ENCODE measurements around the gene BABAM2.
A peak's percentile ranks its signal among the peaks of the same experiment; 100 is the strongest.
"Not testable (repeated sequence)": the region's sequence is repeated elsewhere in the genome, so short reads cannot be mapped to it uniquely, and the experiment has no call there.

Gene BABAM2

DNA sequence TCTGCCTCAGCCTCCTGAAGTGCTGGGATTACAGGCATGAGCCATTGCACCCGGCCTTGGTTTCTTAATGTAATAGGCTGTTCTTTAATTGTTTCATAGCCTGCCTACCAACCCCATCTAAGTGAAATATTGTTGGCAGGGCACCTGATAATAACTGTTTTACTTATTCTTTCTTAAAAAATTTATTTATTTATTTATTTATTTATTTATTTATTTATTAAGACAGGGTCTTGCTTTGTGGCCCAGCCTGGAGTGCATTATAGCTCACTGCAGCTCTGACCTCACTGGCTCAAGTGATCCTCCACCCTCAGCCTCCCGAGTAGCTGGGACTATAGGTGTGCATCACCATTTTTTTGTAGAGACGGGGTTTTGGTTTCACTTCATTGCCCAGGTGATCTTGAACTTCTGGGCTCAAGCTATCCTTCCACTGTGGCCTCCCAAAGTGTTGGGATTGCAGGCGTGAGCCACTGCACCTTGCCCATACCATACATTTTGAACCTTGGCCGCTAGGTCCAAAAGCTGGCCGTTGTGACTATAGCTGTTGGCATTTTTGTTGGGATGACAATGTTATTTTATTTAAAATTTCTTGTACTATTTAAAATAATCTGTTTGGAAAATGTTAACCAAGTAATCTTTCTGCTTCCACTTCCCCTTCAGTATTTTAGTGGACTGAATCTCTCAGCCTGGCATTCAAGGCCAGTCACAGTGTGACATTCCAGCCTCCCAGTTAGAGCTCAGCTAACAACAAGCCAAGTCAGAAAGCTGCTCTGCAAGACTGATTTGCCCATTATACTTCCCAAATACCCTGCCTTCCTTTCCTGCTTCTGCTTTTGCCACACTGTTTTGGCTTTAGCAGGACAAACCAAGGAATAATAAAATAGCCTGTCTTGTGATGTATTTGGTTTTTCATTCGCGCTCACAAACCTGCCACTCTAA, 52.4 kb downstream of the BABAM2 start:
- no peak for DNase-seq (ENCODE audit: low read depth, low spot score)

DNA sequence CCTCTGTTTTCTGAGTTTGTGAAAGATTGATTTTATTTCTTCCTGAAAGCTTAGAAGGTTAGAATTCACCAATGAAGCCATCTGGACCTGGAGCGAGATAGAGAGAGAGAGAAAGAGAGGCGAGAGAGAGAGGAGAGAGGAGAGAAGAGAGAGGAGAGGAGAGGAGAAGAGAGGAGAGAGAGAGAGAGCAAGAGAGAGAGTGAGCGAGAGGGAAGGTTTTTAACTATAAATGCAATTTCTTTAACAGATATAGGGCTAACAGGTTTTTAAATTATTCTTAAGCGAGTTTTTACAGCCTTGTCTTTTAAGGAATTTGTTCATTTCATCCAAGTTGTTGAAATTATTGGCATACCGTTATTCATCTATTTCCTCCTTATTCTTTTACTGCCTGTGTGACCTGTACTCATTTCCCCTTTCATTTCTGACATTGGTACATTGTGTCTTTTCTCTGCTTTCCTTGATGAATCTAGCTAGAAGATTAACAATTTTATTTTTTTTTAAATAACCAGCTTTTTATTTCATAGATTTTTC, 56.1 kb downstream of the BABAM2 start:
- no peak for DNase-seq (ENCODE audit: low read depth, low spot score)

DNA sequence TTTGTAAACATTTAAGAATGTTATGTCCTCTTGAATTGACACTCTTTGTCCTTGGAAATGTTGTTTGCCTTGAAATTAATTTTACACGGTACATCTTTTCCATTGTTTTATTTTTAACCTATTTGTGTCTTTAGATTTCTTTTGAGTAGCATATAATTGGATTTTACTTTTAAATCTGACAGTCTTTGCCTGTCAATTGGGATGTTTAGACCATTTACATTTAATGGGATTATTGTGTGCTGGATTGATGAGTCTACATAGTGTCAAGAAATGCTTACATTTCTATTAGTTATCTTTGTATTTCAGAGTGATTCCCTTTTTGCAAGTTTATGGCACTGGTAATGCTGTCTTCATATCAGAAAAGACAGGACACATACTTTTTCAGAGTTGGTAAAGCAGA, 61.5 kb downstream of the BABAM2 start:
- DNase-seq (ENCODE audit: low read depth, low spot score) = no peak

DNA sequence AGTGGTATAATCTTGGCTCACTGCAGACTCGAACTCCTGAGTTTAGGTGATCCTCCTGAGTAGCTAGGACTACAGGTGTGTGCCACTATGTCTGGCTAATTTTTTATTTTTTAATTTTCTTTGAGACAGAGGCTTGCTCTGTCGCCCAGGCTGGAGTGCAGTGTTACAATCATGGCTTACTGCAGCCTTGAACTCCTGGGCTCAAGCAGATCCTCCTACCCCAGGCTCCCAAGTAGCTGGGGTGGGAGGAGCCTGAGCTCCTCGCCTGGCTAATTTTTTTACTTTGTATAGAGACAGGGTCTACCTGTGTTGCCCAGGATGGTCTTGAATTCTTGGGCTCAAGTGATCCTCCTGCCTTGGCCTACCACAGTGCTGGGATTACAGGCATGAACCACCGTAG, 62.5 kb downstream of the BABAM2 start:
- DNase-seq (ENCODE audit: low read depth, low spot score) = no peak

DNA sequence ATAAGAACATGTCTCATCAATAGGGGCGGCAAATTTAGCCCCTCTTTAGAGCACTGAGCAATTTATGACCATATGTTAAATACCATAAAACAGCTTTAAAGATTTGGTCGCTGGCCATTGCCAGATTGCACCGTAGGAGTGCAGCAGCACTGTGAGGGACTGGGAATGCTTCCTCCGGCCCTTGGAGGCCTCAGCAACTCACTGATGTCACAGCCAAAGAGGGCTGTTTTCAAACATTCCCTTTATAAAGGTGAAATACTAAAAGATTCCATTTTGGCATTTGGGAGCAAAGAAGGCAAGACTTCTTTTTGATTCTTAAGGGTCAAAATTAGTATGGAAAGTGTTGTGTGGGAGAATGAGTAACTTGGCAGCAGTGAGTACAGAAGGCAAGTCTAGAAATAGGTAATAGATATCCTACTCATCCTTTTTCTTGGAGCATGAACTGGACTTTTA, 63.7 kb downstream of the BABAM2 start:
- DNase-seq (ENCODE audit: low read depth, low spot score) = no peak

DNA sequence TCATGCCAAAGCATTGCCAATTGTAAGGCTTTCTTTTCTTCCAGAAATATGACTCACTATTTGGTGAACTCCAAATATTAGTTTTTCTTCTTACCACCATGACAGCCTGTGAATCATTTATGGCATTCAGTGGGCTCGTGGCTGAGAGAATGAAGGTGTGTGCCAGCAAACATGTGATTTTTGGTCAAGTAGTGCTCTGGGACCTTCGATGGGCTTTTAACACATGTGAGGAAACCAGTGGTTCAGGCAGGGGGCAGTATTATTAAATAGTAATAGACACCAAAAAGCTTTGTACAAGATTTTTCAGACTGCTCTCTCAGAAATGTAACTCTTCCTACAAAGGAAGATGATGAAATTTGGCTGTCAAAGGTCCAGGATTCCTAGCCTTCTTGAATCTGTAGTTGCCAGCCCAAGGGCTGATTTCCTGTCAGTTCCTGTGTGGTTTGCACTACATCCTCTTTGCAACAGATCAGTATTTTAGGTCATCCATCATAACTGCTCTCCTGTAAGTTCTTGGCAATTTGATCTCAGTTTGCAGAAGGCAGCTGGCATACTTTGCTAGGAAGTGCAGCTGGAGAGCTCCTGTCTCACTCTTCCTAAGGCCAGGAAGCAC, 64.3 kb downstream of the BABAM2 start:
- peak; percentile 63 for DNase-seq (ENCODE audit: low read depth, low spot score)

DNA sequence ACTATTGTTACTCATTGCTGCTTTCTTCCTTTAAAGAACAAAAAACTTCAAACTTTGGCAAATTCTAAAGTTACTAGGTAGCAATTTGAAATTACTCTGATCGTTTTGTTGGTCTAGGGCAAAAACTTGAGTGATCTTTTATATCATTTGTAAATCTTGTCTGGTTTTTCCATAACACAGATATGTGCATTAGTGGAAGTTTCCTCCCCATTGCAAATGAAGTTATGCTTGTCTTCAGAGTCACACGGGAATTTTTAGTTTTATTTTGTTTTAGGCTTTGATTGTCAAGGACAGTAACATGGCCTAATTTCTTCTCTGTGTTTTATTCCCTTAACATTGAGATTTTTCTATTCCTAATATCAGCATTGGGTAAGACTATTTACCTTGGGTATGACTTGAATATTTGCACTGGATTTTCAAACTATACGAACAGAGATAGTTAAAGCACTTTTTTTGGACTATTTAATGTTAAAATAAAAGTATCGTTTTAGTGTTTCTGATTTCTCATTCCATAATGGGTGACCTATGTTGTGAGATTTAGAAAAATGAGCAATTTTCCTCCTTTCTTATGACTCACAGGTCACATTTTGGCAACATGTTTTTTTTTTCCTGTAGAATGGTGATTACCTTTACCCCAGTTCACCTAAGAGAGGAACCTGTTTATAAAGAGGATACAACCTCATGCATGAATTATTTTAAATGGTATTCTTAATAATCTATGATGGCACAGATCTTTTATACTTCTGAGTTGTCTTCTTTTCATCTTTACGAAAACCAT, 65.0 kb downstream of the BABAM2 start:
- DNase-seq (ENCODE audit: low read depth, low spot score) = no peak

DNA sequence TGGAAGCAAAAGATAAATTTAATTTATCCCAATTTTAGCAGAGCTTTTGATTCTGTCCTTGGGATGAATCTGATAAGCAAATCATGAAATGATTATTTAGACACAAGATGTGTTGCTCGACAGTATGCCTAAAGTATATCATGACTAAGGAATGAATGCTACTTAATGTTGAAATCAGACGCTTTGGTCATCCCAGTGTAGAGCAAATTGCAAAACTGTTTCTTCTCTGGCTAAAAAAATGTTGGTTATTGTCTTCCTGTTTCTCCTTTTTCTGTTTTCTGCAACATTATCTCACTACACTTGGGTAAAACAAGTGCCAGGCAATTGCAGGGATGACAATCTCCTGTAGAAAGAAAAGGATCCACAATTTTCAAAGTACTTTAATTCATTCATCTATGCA, 66.4 kb downstream of the BABAM2 start:
- DNase-seq (ENCODE audit: low read depth, low spot score) = no peak

DNA sequence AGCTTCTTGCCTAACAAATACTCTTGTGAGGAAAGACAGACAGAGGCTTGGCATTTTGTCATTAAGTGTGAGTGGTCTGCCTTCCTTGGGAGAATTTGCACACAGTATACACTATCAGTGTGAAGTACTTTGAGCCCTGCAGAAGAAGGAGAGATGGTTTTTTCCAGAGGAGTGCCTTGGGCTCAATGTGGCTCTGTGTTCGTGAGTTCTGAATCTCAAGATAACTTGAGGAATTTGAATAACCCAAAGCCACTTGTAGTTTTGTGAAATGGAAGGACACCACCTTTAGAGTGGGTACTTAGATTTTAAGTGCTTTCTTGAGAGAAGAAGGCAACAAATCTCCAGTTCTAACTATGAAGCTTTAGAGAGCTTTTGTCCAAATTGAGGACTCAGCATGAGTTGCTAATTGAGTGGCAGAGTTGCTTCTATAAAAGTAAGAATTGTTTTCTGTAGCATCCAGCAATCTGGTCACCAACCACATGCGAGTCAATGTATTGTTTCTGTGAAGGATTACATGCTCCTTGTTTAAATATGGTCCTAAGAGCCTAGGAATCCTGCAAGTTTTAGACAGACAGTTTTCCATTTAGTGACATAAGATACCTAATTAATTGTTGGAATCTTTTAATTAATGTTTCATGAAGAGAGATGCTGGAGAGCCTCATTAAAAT, 68.3 kb downstream of the BABAM2 start:
- no peak for DNase-seq (ENCODE audit: low read depth, low spot score)

DNA sequence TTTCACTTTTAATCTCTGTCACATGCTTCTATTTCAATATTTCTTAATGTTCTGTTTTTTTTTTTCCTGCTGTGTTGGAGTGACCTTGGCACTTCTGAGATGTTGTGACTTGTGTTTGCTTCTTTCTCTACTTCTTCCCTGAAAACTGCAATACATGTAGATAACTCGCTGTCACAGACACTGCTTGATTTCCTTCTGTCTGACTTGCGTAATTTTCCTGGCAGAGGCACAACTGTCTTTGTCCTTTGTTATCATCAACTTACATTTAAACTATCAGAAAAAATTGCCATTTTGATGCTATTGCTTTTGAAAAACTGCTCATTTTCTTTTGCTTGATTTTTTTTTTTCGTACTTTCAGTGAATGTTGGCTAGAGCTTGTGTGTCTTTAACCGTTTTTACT, 69.0 kb downstream of the BABAM2 start:
- DNase-seq (ENCODE audit: low read depth, low spot score) = no peak

DNA sequence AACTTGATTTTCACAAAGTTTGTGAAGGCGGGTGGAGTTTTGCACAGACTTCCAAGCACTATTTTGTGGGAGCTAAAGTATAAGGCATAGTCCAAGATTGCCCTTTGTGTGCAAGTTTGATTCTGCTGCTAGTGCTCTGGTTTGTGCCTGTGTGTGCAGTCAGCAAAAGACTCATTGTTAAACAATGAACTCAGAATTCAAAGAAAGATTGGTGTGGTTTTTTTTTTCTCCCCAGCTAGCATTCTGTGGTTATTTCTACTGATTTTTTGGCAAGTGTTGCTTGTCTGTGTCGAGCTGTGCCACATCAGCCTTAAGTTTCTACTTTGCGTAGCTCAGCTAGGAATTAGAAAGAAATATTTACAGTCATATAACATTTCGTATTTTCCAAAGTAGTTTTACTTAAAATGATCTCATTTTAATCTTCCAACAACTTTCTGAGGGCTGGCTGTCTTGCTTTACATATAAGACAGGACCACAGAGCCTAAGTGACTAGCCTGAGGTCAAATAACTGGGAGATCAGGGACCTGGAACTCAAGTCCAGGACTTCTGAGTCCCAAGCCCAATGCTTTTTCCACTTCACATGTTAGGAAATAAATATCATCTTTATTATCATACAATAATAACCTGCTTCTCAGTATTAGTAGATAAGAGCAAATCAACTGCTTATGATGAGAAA, 69.8 kb downstream of the BABAM2 start:
- DNase-seq (ENCODE audit: low read depth, low spot score) = no peak

DNA sequence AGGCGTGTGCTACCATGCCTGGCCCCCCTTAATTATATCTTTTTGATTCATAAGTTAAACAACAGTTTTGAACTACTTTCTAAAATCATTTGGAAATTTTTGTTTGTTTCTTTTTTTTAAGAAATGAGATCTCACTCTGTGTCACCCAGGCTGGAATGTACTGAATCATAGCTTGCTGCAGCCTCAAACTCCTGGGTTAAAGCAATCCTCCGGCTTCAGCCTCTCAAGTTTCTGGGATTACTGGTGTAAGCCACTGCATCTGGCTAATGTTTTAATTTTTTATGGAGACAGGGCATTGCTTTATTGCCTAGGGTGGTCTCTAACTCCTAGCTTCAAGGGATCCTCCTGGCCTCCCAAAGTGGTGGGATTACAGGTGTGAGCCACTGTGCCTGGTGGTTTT, 71.5 kb downstream of the BABAM2 start:
- no peak for DNase-seq (ENCODE audit: low read depth, low spot score)

DNA sequence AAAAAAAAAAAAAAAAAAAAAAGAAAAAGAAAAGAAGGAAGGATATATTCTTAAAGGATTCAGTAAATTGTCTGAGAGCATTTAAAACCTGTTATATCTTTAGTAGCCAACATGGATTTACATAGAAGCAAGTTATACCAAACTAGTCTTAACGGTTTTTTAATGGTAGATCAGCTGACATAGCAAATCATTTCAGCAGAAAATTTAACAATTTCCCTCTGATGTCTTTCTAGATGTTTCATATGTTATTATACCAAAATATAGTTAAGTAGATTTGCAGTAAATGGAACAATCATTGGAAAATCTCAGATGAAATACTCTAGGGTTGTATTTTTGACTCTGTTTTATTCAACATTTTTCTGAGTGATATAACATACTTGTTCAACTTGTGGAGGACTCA, 72.9 kb downstream of the BABAM2 start:
- no peak for DNase-seq (ENCODE audit: low read depth, low spot score)

DNA sequence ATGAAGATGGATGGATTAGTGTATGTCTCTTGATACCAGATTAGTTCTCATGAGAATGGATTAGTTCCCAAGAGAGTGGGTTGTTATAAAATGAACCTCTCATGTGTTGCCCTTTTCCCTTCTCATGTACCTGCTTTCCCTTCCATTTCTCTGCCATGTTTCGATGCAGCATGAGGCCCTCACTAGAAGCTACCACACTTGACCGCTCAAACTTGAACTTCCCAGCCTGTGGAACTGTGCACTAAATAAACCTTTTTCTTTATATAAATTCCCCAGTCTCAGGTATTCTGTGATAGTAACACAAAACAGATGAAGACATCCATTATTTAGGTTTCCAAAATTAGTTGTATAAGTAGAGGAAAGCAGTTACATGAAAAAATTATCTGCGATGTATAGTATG, 73.5 kb downstream of the BABAM2 start:
- DNase-seq (ENCODE audit: low read depth, low spot score) = no peak

DNA sequence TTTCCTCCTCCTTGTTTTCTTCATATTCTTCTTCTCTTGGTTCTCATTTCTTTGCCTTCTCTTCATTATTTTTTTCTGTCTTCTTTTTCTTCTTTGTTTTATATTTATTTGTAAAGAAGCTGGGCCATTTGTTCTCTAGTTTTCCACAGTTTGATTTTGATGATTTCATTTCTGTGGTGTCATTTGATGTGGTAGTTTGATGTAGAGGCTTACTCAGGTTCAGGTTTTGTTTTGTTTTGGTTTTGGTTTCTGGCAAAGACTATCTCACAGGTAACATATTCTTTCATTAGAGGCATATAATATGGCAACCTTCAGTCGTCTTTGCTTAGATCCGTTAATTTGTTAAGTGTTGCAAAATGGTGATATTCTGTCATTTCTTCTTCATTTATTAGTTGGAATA, 75.3 kb downstream of the BABAM2 start:
- no peak for DNase-seq (ENCODE audit: low read depth, low spot score)

DNA sequence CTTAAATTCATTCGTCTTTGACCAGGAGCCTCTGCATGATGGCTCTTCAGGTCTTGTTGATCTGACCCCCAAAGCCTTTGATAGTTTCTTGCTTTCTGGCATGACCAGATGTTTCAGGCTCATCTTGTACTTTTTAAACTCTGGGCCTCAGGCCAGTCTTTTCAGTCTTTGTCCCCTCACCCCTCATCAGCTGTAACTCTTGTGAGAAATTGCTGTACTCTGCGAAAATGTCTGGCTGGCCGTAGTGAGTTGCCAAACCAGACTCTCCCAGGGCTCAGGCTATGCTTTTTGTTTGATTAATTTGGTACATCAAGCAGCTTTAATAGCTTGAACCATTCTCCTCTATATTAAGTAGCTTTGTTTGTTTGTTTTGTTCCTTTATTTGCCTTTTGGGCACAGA, 75.9 kb downstream of the BABAM2 start:
- DNase-seq (ENCODE audit: low read depth, low spot score) = peak; percentile 53

DNA sequence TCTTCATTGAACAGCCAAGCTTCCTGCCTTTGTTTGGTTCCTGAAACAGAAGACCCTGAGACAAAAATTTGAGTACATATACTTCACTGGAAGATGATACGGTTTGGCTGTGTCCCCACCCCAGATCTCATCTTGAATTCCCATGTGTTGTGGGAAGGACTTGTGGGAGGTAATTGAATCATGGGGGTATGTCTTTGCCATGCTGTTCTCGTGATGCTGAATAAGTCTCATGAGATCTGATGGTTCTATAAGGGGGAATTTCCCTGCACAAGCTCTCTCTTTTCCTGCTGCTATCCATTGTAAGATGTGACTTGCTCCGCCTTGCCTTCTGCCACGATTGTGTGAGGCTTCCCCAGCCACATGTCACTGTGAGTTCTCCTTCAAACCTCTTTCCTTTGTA, 76.5 kb downstream of the BABAM2 start:
- no peak for DNase-seq (ENCODE audit: low read depth, low spot score)

DNA sequence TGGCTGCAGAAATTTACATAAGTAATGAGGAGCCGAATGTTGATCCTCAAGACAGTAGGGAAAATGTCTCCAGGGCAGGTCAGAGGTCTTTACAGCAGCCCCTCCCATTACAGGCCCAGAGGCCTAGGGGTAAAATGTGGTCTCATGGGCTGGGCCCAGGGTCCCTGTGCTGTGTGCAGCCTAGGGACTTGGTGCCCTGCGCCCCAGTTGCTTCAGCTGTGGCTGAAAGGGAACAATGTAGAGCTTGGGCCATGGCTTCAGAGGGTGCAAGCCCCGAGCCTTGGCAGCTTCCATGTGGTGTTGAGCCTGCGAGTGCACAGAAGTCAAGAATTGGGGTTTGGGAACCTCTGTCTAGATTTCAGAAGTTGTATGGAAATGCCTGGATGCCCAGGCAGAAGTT, 77.5 kb downstream of the BABAM2 start:
- not testable (repeated sequence) for DNase-seq (ENCODE audit: low read depth, low spot score)

DNA sequence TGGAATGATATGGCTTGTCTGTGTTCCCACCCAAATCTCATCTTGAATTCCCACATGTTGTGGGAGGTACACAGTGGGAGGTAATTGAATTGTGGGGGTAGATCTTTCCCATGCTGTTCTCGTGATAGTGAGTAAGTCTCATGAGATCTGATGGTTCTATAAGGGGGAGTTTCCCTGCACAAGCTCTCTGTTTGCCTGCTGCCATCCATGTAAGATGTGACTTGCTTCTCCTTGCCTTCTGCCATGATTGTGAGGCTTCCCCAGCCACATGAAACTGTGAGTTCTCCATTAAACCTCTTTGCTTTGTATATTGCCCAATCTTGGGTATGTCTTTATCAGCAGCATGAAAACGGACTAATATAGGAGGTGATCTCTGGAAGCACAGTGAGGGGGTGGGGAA, 78.4 kb downstream of the BABAM2 start:
- DNase-seq (ENCODE audit: low read depth, low spot score) = not testable (repeated sequence)

DNA sequence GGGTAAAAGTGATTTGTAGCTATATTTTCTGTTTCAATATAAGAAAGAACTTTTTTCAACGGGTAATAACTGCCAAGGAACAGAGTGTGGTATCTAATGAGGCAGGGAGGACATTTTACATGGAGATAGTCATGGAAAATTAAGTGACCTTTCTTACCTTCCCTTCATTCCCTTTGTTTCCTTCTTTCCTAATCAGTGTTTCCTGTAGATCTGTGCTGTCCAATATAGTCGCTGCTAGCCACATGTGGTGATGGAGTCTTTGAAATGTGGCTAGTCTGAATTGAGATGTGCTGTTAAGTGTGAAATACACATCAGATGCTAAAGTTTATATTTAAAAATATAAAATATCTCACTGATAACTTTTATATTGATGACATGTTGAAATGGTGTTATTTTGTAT, 81.8 kb downstream of the BABAM2 start:
- DNase-seq (ENCODE audit: low read depth, low spot score) = no peak

DNA sequence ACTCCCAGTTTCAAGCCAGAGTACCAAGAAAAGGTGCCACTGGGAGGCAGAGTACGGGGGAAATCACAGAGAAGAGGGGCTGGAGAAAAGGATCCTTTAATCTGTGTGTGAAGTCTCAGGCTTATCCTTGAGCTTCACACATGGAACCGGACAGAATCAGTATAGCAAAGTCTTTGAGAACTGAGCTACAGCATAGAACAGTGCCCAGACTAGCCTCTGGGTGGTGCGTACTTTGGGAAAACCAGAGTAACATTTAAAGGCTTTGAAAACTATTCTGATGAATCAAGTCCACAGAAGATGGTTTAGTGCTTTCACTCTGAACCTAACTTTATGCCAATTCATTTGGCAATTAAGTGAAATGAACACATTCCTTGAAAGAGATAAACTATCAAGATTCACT, 83.1 kb downstream of the BABAM2 start:
- no peak for DNase-seq (ENCODE audit: low read depth, low spot score)

Measured in brain pericyte (primary cell).